Smooth muscle cell (in vitro differentiated cells): ENCODE measurements around the gene TMSB15C. TPM values are rescaled to one million over a fixed set of nuclear protein-coding genes. Genes with fewer than 3 reads are reported as not detected.

ENCODE experiments used
- polyA plus RNA-seq: library from polyadenylated mRNA; unstranded; fragments of >200 nt; fragmentation: Nextera tagmentation; extraction: Ambion mirVana; gene quantifications from 2 replicates; pipeline ENCODE4 v1.2.1, GENCODE V29; 2016
- total RNA-seq: library from RNA; depleted of rRNA; stranded (reverse); fragments of >200 nt; gene quantifications from 2 replicates; pipeline ENCODE4 v1.2.3, GENCODE V29; 2014

Gene TMSB15C
- total and polyA plus RNA-seq, 2 experiments from 2014 or later = 1.1 to 6.3 TPM

Other genes with a start within 250 kb of the TMSB15C start
- gene RAB9B, start 244.0 kb downstream of the TMSB15C start, total RNA-seq = 0.18 and 0.76 TPM in 2 replicates
- gene RAB9B, start 244.0 kb downstream of the TMSB15C start, polyA plus RNA-seq = not detected in 2 replicates
- 3.8 and 8.2 TPM in 2 replicates for gene TMSB15B, start 113.6 kb downstream of the TMSB15C start, total RNA-seq
- gene TMSB15B, start 113.6 kb downstream of the TMSB15C start, polyA plus RNA-seq = 19.2 and 19.6 TPM in 2 replicates
- gene H2BW1, start 62.5 kb downstream of the TMSB15C start, total RNA-seq = not detected in 2 replicates
- not detected in 2 replicates for gene H2BW1, start 62.5 kb downstream of the TMSB15C start, polyA plus RNA-seq
- gene H2BW2, start 36.3 kb downstream of the TMSB15C start, total RNA-seq = 0.13 TPM in 1 of 2 replicates, not detected in the other
- not detected in 2 replicates for gene H2BW2, start 36.3 kb downstream of the TMSB15C start, polyA plus RNA-seq
- gene ZCCHC18, start 36.3 kb upstream of the TMSB15C start, total RNA-seq = 1.3 TPM in 1 of 2 replicates, not detected in the other
- gene ZCCHC18, start 36.3 kb upstream of the TMSB15C start, polyA plus RNA-seq = 1.5 and 1.7 TPM in 2 replicates
- gene SLC25A53, start 80.8 kb upstream of the TMSB15C start, total RNA-seq = 0.18 and 8.9 TPM in 2 replicates
- 2.0 and 3.4 TPM in 2 replicates for gene SLC25A53, start 80.8 kb upstream of the TMSB15C start, polyA plus RNA-seq
- 16.2 and 19.6 TPM in 2 replicates for gene FAM199X, start 90.2 kb upstream of the TMSB15C start, total RNA-seq
- gene FAM199X, start 90.2 kb upstream of the TMSB15C start, polyA plus RNA-seq = 4.1 and 5.3 TPM in 2 replicates
- gene ESX1, start 178.7 kb upstream of the TMSB15C start, total RNA-seq = not detected in 2 replicates
- gene ESX1, start 178.7 kb upstream of the TMSB15C start, polyA plus RNA-seq = 0.17 TPM in 1 of 2 replicates, not detected in the other